K562 (cell line): Measurements from ENCODE around the gene CMTR1. TPM values are rescaled to one million over a fixed set of nuclear protein-coding genes. Genes with fewer than 3 reads are reported as not detected.
"Not testable (repeated sequence)": the region's sequence is repeated elsewhere in the genome, so short reads cannot be mapped to it uniquely, and the experiment has no call there.

Experiments
- ARID1B ChIP-seq: fragments of 450-650 bp; IDR thresholded peaks from 2 replicates; pipeline ENCODE4 v1.6.1; 2016; ENCODE audit warnings: antibody characterized with exemption, mild to moderate bottlenecking, inconsistent platforms
- CEBPB ChIP-seq: fragments of 450-650 bp; IDR thresholded peaks from 2 replicates; pipeline ENCODE4 v1.6.1; 2016; ENCODE audit warnings: missing genetic modification characterization, missing compliant biosample characterization
- CREB3 ChIP-seq: fragments of 450-650 bp; conservative IDR thresholded peaks from 2 replicates; pipeline ENCODE4 v1.6.1; 2016; ENCODE audit warnings: missing genetic modification characterization, low read depth, mild to moderate bottlenecking, missing compliant biosample characterization, moderate library complexity
- CREB3L1 ChIP-seq: fragments of 450-650 bp; IDR thresholded peaks from 2 replicates; pipeline ENCODE4 v1.6.1; 2014; ENCODE audit warnings: low read depth, mild to moderate bottlenecking, moderate library complexity, borderline replicate concordance
- CTBP1 ChIP-seq: fragments of 450-650 bp; IDR thresholded peaks from 2 replicates; pipeline ENCODE4 v1.6.1; 2016; ENCODE audit warnings: borderline replicate concordance
- CXXC5 ChIP-seq: fragments of 250-450 bp; sonication (Bioruptor Pico); IDR thresholded peaks from 2 replicates; pipeline ENCODE4 v1.8.0; 2022; ENCODE audit warnings: inconsistent platforms, mild to moderate bottlenecking, moderate library complexity
- FOSL1 ChIP-seq: fragments of 200-800 bp; sonication (Bioruptor generic); conservative IDR thresholded peaks from 2 replicates; pipeline ENCODE4 v1.6.1; 2016; ENCODE audit warnings: missing genetic modification characterization, missing compliant biosample characterization
- FOXM1 ChIP-seq, 2 experiments: fragments of 450-650 bp in 1 of 2; sonication (generic) in 1 of 2; formaldehyde crosslinking in 1 of 2; IDR thresholded peaks; 2 replicates each; pipeline versions ENCODE4 v1.6.1 to v1.9.0; 2017 to 2022; ENCODE audit warnings: low read depth in 2 of 2, mild to moderate bottlenecking in 2 of 2, missing genetic modification reagents in 1 of 2, moderate library complexity in 1 of 2
- HDAC2 ChIP-seq: fragments of 450-650 bp; IDR thresholded peaks from 2 replicates; pipeline ENCODE4 v1.6.1; 2016; ENCODE audit warnings: mild to moderate bottlenecking
- MBD2 ChIP-seq: sonication (generic); IDR thresholded peaks from 2 replicates; pipeline ENCODE4 v1.6.1; 2016; ENCODE audit warnings: low read depth, borderline replicate concordance
- MNT ChIP-seq, 2 experiments: fragments of 450-650 bp; conservative IDR thresholded peaks; 2 replicates each; pipeline ENCODE4 v1.6.1; 2017; ENCODE audit warnings: mild to moderate bottlenecking in 2 of 2, moderate library complexity in 2 of 2
- MTA2 ChIP-seq: fragments of 450-650 bp; IDR thresholded peaks from 2 replicates; pipeline ENCODE4 v1.6.1; 2016; ENCODE audit warnings: low read depth
- MYC ChIP-seq, 2 experiments: fragments of 250-450 bp in 1 of 2; sonication (Bioruptor Pico) in 1 of 2; IDR thresholded peaks; 2 replicates each; pipeline versions ENCODE4 v1.5.1 to v1.6.1; 2012 to 2021; ENCODE audit warnings: low read depth in 2 of 2, borderline replicate concordance in 1 of 2, improper control_type of control experiment in 1 of 2, low read length in 1 of 2, mild to moderate bottlenecking in 1 of 2, moderate library complexity in 1 of 2
- NR2C2 ChIP-seq, 2 experiments: fragments of 200-800 bp in 1 of 2; sonication (Bioruptor generic) in 1 of 2; sonication (generic) in 1 of 2; formaldehyde crosslinking in 1 of 2; IDR thresholded peaks; 2 replicates each; pipeline versions ENCODE4 v1.6.1 to v1.8.0; 2016 to 2022; ENCODE audit warnings: mild to moderate bottlenecking in 1 of 2, missing compliant biosample characterization in 1 of 2, missing genetic modification characterization in 1 of 2, missing genetic modification reagents in 1 of 2
- POLR2AphosphoS5 ChIP-seq: IDR thresholded peaks from 2 replicates; pipeline ENCODE4 v1.6.1; 2011; ENCODE audit warnings: mild to moderate bottlenecking, low read depth, low read length, moderate library complexity; ENCODE audit not compliant: control insufficient read depth, insufficient read depth
- SMARCE1 ChIP-seq: fragments of 450-650 bp; IDR thresholded peaks from 2 replicates; pipeline ENCODE4 v1.7.1; 2016; ENCODE audit warnings: mild to moderate bottlenecking
- ZBTB11 ChIP-seq, 3 experiments: fragments of 200-800 bp in 1 of 3; fragments of 250-450 bp in 1 of 3; fragments of 450-650 bp in 1 of 3; sonication (Bioruptor Pico) in 1 of 3; sonication (Bioruptor generic) in 1 of 3; formaldehyde crosslinking in 1 of 3; IDR thresholded peaks; 2 replicates each; pipeline versions ENCODE4 v1.6.1 to v1.8.0; 2016 to 2022; ENCODE audit warnings: mild to moderate bottlenecking in 2 of 3, missing genetic modification characterization in 2 of 3, missing compliant biosample characterization in 1 of 3, moderate library complexity in 1 of 3
- ZNF263 ChIP-seq: sonication (generic); formaldehyde crosslinking; IDR thresholded peaks from 2 replicates; pipeline ENCODE4 v1.8.0; 2022; ENCODE audit warnings: mild to moderate bottlenecking, missing genetic modification reagents, borderline replicate concordance
- polyA plus RNA-seq, 8 experiments: library from polyadenylated mRNA; depleted of rRNA in 4 of 8; stranded (reverse) in 5 of 8; unstranded in 3 of 8; fragments of >200 nt; fragmentation: Nextera tagmentation in 2 of 8; fragmentation: Illumina TruSeq in 1 of 8; extraction: Ambion mirVana in 2 of 8; extraction: Trizol in 1 of 8; gene quantifications; 2 replicates each; pipeline versions ENCODE4 v1.2.1 to v1.2.3, GENCODE V29; 2011 to 2014; ENCODE audit warnings: inconsistent platforms in 1 of 8, missing spikeins in 1 of 8
- total RNA-seq, 7 experiments: library from RNA; depleted of rRNA in 6 of 7; stranded (reverse); fragments of >200 nt in 6 of 7; fragmentation: Illumina TruSeq in 2 of 7; extraction: Trizol in 2 of 7; gene quantifications; 2 replicates each; pipeline versions ENCODE4 v1.2.1 to v1.2.3, GENCODE V29; 2011 to 2021; ENCODE audit warnings: low replicate concordance in 1 of 7

Gene CMTR1
- total and polyA plus RNA-seq, 9 of the 15 experiments (the other 6 are each of a cell fraction or from before 2014, with no cell fraction given), result 2.9 to 63.5 (median 49.5) TPM

GRCh38 chr6:37401658-37402057 lies 31.4 kb upstream of the CMTR1 start (continued):
- TF ChIP-seq NR2C2 (CRISPR knock-in tag; IDR thresholded peaks at IDR 0.05); MYC (CRISPR knock-in tag; IDR thresholded peaks at IDR 0.05; ENCODE audit: borderline replicate concordance, low read depth); FOXM1 (CRISPR knock-in tag; IDR thresholded peaks at IDR 0.05; ENCODE audit: low read depth): not testable (repeated sequence)
- peak; percentile 43; the same call in 1 of the 2 replicates for TF ChIP-seq NR2C2 (tag; IDR thresholded peaks at IDR 0.05)
- TF ChIP-seq CTBP1, result peak; percentile 74; the same call in 1 of the 2 replicates
- TF ChIP-seq POLR2AphosphoS5, result peak; percentile 87
- peak; percentile 85 for TF ChIP-seq MTA2
- TF ChIP-seq CREB3 (tag), result peak; percentile 48; the same call in 1 of the 2 replicates
- TF ChIP-seq HDAC2, result peak; percentile 69
- 0 out of 2 replicates have a peak, but pooled peaks have one; percentile 32 for TF ChIP-seq MYC (IDR thresholded peaks at IDR 0.05; ENCODE audit: low read depth, low read length)
- TF ChIP-seq CEBPB, result peak; percentile 61; the same call in 1 of the 2 replicates
- peak; percentile 79 for TF ChIP-seq CXXC5
- TF ChIP-seq FOXM1 (IDR thresholded peaks at IDR 0.05; ENCODE audit: low read depth), result peak; percentile 61; the same call in 1 of the 2 replicates
- TF ChIP-seq ARID1B, result peak; percentile 91
- TF ChIP-seq MNT (conservative IDR thresholded peaks at IDR 0.05), result peak in 1 of 2 experiments; percentile 28; a peak in 1 of 4 replicates
- peak; percentile 39; the same call in 1 of the 2 replicates for TF ChIP-seq ZNF263
- peak; percentile 45; the same call in 1 of the 2 replicates for TF ChIP-seq FOSL1 (tag)
- peak; percentile 24; the same call in 1 of the 2 replicates for TF ChIP-seq CREB3L1
- peak; percentile 68; the same call in 1 of the 2 replicates for TF ChIP-seq SMARCE1
- TF ChIP-seq ZBTB11 (CRISPR knock-in tag; IDR thresholded peaks at IDR 0.05), result peak in 1 of 3 experiments; percentile 53; a peak in 1 of 6 replicates
- TF ChIP-seq MBD2, result 0 out of 2 replicates have a peak, but pooled peaks have one; percentile 36
